ENCODE results near the gene TNFRSF14.
"Not testable (repeated sequence)": the region's sequence is repeated elsewhere in the genome, so short reads cannot be mapped to it uniquely, and the experiment has no call there.

The TNFRSF14 gene

DNA sequence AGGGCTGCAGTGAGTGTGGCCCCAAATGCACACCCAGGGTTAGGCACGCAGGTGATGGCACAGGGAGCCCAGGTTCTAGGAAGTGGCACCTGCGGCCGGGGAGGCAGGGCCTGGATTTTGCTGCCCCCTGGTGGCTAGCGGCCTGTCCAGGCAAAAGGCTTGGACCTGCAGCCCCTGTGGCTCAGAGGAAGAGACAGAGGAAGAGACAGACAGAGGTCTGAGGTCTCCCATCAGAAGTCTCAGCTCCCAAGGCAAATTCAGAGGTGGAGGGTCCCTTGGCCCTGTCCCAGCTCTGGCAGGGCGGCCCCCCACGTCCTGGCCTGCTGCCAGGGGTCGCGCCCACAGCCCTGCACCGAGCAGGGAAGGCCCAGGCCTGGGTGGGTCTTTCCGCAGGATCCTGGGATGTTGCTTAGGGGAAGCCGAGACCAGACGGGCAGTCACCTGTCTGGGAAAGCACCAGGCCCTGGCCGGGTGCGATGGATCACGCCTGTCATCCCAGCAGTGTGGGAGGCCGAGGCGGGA, 8.0 kb upstream of the TNFRSF14 start:
- Histone ChIP-seq H3K4me1 (ENCODE audit: insufficient read depth, low read length) (peaks cover 26% of the 10 kb centered on the region), H3K36me3 (ENCODE audit: insufficient read depth, low read length) (no peaks in the 10 kb centered on the region), H3K9me3 (ENCODE audit: low read length) (no peaks in the 10 kb centered on the region), H3K27ac (ENCODE audit: low read depth, low read length) (peak overlapping the region; percentile 27), H3K4me3 (ENCODE audit: low read depth in 1 of 2, low read length in 2 of 2) (peak overlapping the region in 1 of 2 donors; percentile 47), H3K9ac (ENCODE audit: low read length) (no peak overlapping the region), H3K27me3 (ENCODE audit: control insufficient read depth in 1 of 2, insufficient read depth in 2 of 2, low read length in 2 of 2) (peaks cover 0 to 47% of the 10 kb centered on the region in 2 donors)

DNA sequence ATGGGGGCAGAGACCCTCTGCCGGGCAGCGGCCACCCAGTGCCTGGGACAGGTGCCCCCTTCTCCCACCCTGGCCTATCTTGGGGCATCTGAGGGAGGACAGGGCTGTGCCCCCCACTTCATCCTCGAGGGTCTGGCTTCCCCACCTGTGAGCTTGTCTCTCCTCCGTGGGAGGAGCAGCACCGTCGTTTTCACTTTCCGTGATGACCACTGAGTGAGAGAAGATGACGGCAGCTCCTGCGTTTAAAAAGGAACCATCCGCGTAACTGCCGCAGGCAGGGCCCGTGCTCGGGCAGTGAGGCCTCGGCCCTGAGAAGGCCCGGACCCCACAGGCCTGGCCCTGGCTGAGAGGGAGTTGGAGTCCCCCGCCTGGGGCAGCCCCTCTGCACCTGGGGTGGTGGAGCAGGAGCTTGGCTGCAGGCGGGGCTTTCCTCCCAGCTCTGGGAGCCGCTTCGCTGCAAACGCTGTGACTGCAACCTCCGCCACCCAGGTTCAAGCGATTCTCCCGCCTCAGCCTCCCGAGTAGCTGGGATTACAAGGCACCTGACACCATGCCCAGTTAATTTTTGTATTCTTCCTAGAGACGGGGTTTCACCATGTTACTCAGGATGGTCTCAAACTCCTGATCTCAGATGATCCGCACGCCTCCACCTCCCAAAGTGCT, 6.7 kb upstream of the TNFRSF14 start:
- H3K9ac ChIP-seq (ENCODE audit: low read length); H3K4me3 ChIP-seq (ENCODE audit: low read depth in 1 of 2, low read length in 2 of 2); H3K36me3 ChIP-seq (ENCODE audit: insufficient read depth, low read length); H3K9me3 ChIP-seq (ENCODE audit: low read length): not testable (repeated sequence)
- H3K27me3 ChIP-seq (ENCODE audit: control insufficient read depth in 1 of 2, insufficient read depth in 2 of 2, low read length in 2 of 2) = peaks cover 0 to 33% of the 10 kb centered on the region in 2 donors
- H3K4me1 ChIP-seq (ENCODE audit: insufficient read depth, low read length) = peaks cover 22% of the 10 kb centered on the region
- H3K27ac ChIP-seq (ENCODE audit: low read depth, low read length) = peak overlapping the region; percentile 41

- H3K27me3 ChIP-seq (ENCODE audit: control insufficient read depth in 1 of 2, insufficient read depth in 2 of 2, low read length in 2 of 2) = peaks cover 0 to 25% of the 10 kb centered on the region in 2 donors
- not testable (repeated sequence) for H3K9ac ChIP-seq (ENCODE audit: low read length); H3K9me3 ChIP-seq (ENCODE audit: low read length); H3K36me3 ChIP-seq (ENCODE audit: insufficient read depth, low read length); H3K4me3 ChIP-seq (ENCODE audit: low read depth in 1 of 2, low read length in 2 of 2); H3K27ac ChIP-seq (ENCODE audit: low read depth, low read length)
- peaks cover 29% of the 10 kb centered on the region for H3K4me1 ChIP-seq (ENCODE audit: insufficient read depth, low read length)
Observed at GRCh38 chr1:2550309-2550861, 5.8 kb upstream of the TNFRSF14 start.

- not testable (repeated sequence) for H3K36me3 ChIP-seq (ENCODE audit: insufficient read depth, low read length); H3K4me3 ChIP-seq (ENCODE audit: low read depth in 1 of 2, low read length in 2 of 2); H3K9ac ChIP-seq (ENCODE audit: low read length); H3K9me3 ChIP-seq (ENCODE audit: low read length); H3K27ac ChIP-seq (ENCODE audit: low read depth, low read length)
- H3K27me3 ChIP-seq (ENCODE audit: control insufficient read depth in 1 of 2, insufficient read depth in 2 of 2, low read length in 2 of 2) = peaks cover 0 to 15% of the 10 kb centered on the region in 2 donors
- peaks cover 29% of the 10 kb centered on the region for H3K4me1 ChIP-seq (ENCODE audit: insufficient read depth, low read length)
Observed at GRCh38 chr1:2551544-2551943, 4.6 kb upstream of the TNFRSF14 start.

- Histone ChIP-seq H3K27me3 (ENCODE audit: control insufficient read depth in 1 of 2, insufficient read depth in 2 of 2, low read length in 2 of 2) (peaks cover 0 to 9% of the 10 kb centered on the region in 2 donors), H3K27ac (ENCODE audit: low read depth, low read length) (no peak overlapping the region), H3K4me1 (ENCODE audit: insufficient read depth, low read length) (peaks cover 30% of the 10 kb centered on the region), H3K9ac (ENCODE audit: low read length) (no peak overlapping the region), H3K9me3 (ENCODE audit: low read length) (no peaks in the 10 kb centered on the region), H3K36me3 (ENCODE audit: insufficient read depth, low read length) (no peaks in the 10 kb centered on the region), H3K4me3 (ENCODE audit: low read depth in 1 of 2, low read length in 2 of 2) (no peak overlapping the region)
Observed at GRCh38 chr1:2552189-2552588, 4.0 kb upstream of the TNFRSF14 start.

GRCh38 chr1:2553076-2553475, 3.1 kb upstream of the TNFRSF14 start:
- H3K9me3 ChIP-seq (ENCODE audit: low read length); H3K27me3 ChIP-seq (ENCODE audit: control insufficient read depth in 1 of 2, insufficient read depth in 2 of 2, low read length in 2 of 2); H3K4me3 ChIP-seq (ENCODE audit: low read depth in 1 of 2, low read length in 2 of 2); H3K36me3 ChIP-seq (ENCODE audit: insufficient read depth, low read length); H3K27ac ChIP-seq (ENCODE audit: low read depth, low read length); H3K9ac ChIP-seq (ENCODE audit: low read length): not testable (repeated sequence)
- H3K4me1 ChIP-seq (ENCODE audit: insufficient read depth, low read length) = peaks cover 30% of the 10 kb centered on the region

- peaks cover 30% of the 10 kb centered on the region for H3K4me1 ChIP-seq (ENCODE audit: insufficient read depth, low read length)
- H3K4me3 ChIP-seq (ENCODE audit: low read depth in 1 of 2, low read length in 2 of 2) = no peak overlapping the region
- H3K36me3 ChIP-seq (ENCODE audit: insufficient read depth, low read length) = peaks cover 8% of the 10 kb centered on the region
- no peak overlapping the region for H3K9ac ChIP-seq (ENCODE audit: low read length)
- no peaks in the 10 kb centered on the region for H3K27me3 ChIP-seq (ENCODE audit: control insufficient read depth in 1 of 2, insufficient read depth in 2 of 2, low read length in 2 of 2)
- no peaks in the 10 kb centered on the region for H3K9me3 ChIP-seq (ENCODE audit: low read length)
- no peak overlapping the region for H3K27ac ChIP-seq (ENCODE audit: low read depth, low read length)
Observed at GRCh38 chr1:2553871-2554620, 2.1 kb upstream of the TNFRSF14 start.

DNA sequence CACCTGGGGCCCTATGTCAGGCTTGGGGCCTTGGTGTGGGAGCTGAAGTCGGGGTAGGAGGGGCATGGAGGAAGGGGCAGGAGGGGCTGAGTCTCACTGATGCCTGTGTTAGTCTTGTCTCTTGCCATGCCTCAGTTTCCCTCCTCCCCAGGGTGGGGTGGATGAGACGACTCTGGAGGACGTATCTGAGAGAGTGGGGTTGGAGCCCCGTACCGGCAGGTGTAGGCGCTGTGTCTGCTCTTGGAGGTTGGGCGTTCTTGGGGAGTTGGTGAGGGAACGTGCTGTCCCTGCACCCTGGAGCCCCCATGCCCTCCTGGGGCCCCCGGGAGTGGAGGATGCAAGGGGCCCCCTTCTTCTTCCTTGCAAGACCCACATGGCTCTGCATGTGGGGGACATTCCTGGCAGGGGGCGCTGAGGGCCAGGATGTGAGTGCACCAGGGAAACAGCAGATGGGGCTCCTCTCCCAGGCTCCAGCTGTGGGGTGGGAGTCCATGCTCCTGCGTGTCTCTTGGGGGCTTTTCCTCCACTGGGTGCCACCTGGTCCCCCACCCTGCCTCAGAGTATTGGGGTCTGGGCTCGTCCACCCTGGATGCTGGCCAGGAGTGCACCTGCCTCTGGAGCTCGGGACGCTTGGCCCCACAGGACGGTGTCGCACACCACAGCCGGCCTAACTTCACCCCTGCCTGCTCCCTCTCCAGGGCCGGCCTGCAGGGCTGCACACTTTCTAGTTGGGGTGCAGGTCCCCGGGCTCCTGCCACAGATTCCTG, 1.4 kb upstream of the TNFRSF14 start:
- no peaks in the 10 kb centered on the region for H3K27me3 ChIP-seq (ENCODE audit: control insufficient read depth in 1 of 2, insufficient read depth in 2 of 2, low read length in 2 of 2)
- H3K9me3 ChIP-seq (ENCODE audit: low read length) = no peaks in the 10 kb centered on the region
- peak overlapping the region; percentile 7 for H3K27ac ChIP-seq (ENCODE audit: low read depth, low read length)
- H3K9ac ChIP-seq (ENCODE audit: low read length) = no peak overlapping the region
- no peak overlapping the region for H3K4me3 ChIP-seq (ENCODE audit: low read depth in 1 of 2, low read length in 2 of 2)
- H3K36me3 ChIP-seq (ENCODE audit: insufficient read depth, low read length) = peaks cover 9% of the 10 kb centered on the region
- peaks cover 26% of the 10 kb centered on the region for H3K4me1 ChIP-seq (ENCODE audit: insufficient read depth, low read length)

- peak overlapping the region; percentile 52 to 96 for H3K4me3 ChIP-seq (ENCODE audit: low read depth in 1 of 2, low read length in 2 of 2)
- H3K9me3 ChIP-seq (ENCODE audit: low read length) = no peaks in the 10 kb centered on the region
- H3K9ac ChIP-seq (ENCODE audit: low read length) = peak overlapping the region; percentile 65
- no peaks in the 10 kb centered on the region for H3K27me3 ChIP-seq (ENCODE audit: control insufficient read depth in 1 of 2, insufficient read depth in 2 of 2, low read length in 2 of 2)
- peaks cover 26% of the 10 kb centered on the region for H3K4me1 ChIP-seq (ENCODE audit: insufficient read depth, low read length)
- peaks cover 9% of the 10 kb centered on the region for H3K36me3 ChIP-seq (ENCODE audit: insufficient read depth, low read length)
- peak overlapping the region; percentile 90 for H3K27ac ChIP-seq (ENCODE audit: low read depth, low read length)
Observed at GRCh38 chr1:2555634-2556276, 416 bp upstream of the TNFRSF14 start.

- Histone ChIP-seq H3K27me3 (ENCODE audit: control insufficient read depth in 1 of 2, insufficient read depth in 2 of 2, low read length in 2 of 2) (no peaks in the 10 kb centered on the region), H3K9ac (ENCODE audit: low read length) (peak overlapping the region; percentile 65), H3K27ac (ENCODE audit: low read depth, low read length) (peak overlapping the region; percentile 90), H3K4me3 (ENCODE audit: low read depth in 1 of 2, low read length in 2 of 2) (peak overlapping the region; percentile 52 to 96), H3K36me3 (ENCODE audit: insufficient read depth, low read length) (peaks cover 9% of the 10 kb centered on the region), H3K4me1 (ENCODE audit: insufficient read depth, low read length) (peaks cover 26% of the 10 kb centered on the region), H3K9me3 (ENCODE audit: low read length) (no peaks in the 10 kb centered on the region)
Observed at GRCh38 chr1:2556678-2557481, 709 bp downstream of the TNFRSF14 start.

Data from muscle layer of colon (tissue), 2 donors.